Karpas-422 (cell line): ENCODE measurements around the gene CRHR1. TPM values are rescaled to one million over a fixed set of nuclear protein-coding genes. Genes with fewer than 3 reads are reported as not detected.

Source experiments
- DNase-seq: peaks from one replicate; pipeline ENCODE4 v3.0.0-alpha.2; 2015
- H2AFZ ChIP-seq: fragments of 200-600 bp; sonication (generic); 2 replicates; pipeline ENCODE4 v1.6.1; 2014; ENCODE audit warnings: antibody characterized with exemption, low read length, mixed read lengths
- H3K27ac ChIP-seq: fragments of 200-600 bp; sonication (generic); 2 replicates; pipeline ENCODE4 v1.5.1; 2014; ENCODE audit warnings: mild to moderate bottlenecking, low read length, moderate library complexity
- H3K27me3 ChIP-seq: fragments of 200-600 bp; sonication (generic); 2 replicates; pipeline ENCODE4 v1.6.1; 2014; ENCODE audit warnings: low read length, mixed read lengths
- H3K36me3 ChIP-seq: fragments of 200-600 bp; sonication (generic); 2 replicates; pipeline ENCODE4 v1.6.1; 2014; ENCODE audit warnings: low read length, mixed read lengths; ENCODE audit not compliant: insufficient read depth
- H3K4me1 ChIP-seq: fragments of 200-600 bp; sonication (generic); 2 replicates; pipeline ENCODE4 v1.6.1; 2014; ENCODE audit warnings: mild to moderate bottlenecking, low read length, mixed read lengths
- H3K4me2 ChIP-seq: fragments of 200-600 bp; sonication (generic); 2 replicates; pipeline ENCODE4 v1.6.1; 2014; ENCODE audit warnings: low read length, low read depth, mild to moderate bottlenecking; ENCODE audit not compliant: poor library complexity, severe bottlenecking
- H3K4me3 ChIP-seq: fragments of 200-600 bp; sonication (generic); 2 replicates; pipeline ENCODE4 v1.5.1; 2014; ENCODE audit warnings: mild to moderate bottlenecking, antibody characterized with exemption, low read length, mixed read lengths
- H3K79me2 ChIP-seq: fragments of 200-600 bp; sonication (generic); 2 replicates; pipeline ENCODE4 v1.6.1; 2014; ENCODE audit warnings: mild to moderate bottlenecking, low read length, mixed read lengths
- H3K9ac ChIP-seq: fragments of 200-600 bp; sonication (generic); 2 replicates; pipeline ENCODE4 v1.6.0; 2014; ENCODE audit warnings: low read length
- H3K9me2 ChIP-seq: fragments of 200-600 bp; sonication (generic), shearing (Covaris generic); replicated peaks from 2 replicates; pipeline ENCODE4 v1.6.0; 2014; ENCODE audit warnings: mild to moderate bottlenecking, low read length, moderate library complexity; ENCODE audit not compliant: insufficient read depth
- H3K9me3 ChIP-seq: fragments of 300-700, 200-600 bp; sonication (generic); 2 replicates; pipeline ENCODE4 v1.6.1; 2014; ENCODE audit warnings: low read length, mixed read lengths
- H4K20me1 ChIP-seq: fragments of 200-600 bp; sonication (generic); 2 replicates; pipeline ENCODE4 v1.6.1; 2014; ENCODE audit warnings: mild to moderate bottlenecking, antibody characterized with exemption, low read length, low read depth; ENCODE audit not compliant: insufficient read depth
- total RNA-seq: library from RNA; depleted of rRNA; stranded (reverse); fragments of >200 nt; shearing (Covaris generic); gene quantifications from 2 replicates; pipeline ENCODE4 v1.2.3, GENCODE V29; 2014; ENCODE audit warnings: low replicate concordance

The CRHR1 gene
- total RNA-seq, 1 experiment from 2014 or later: not detected

GRCh38 chr17:45849536-45849990 is 65.4 kb downstream of the CRHR1 start:
- Histone ChIP-seq H4K20me1 (no peaks in the 10 kb centered on the region), H3K9ac (no peak overlapping the region), H3K4me1 (no peaks in the 10 kb centered on the region), H3K4me3 (no peak overlapping the region), H3K9me3 (no peaks in the 10 kb centered on the region), H3K79me2 (no peaks in the 10 kb centered on the region), H3K36me3 (no peaks in the 10 kb centered on the region), H2AFZ (no peak overlapping the region), H3K27ac (no peak overlapping the region), H3K9me2 (no peaks in the 10 kb centered on the region), H3K4me2 (no peak overlapping the region), H3K27me3 (no peaks in the 10 kb centered on the region)
- DNase-seq: no peak

GRCh38 chr17:45850011-45850410 is 65.9 kb downstream of the CRHR1 start:
- H3K27me3 ChIP-seq: no peaks in the 10 kb centered on the region
- no peaks in the 10 kb centered on the region for H3K36me3 ChIP-seq
- H3K4me3 ChIP-seq: no peak overlapping the region
- H3K9me3 ChIP-seq: no peaks in the 10 kb centered on the region
- H3K4me1 ChIP-seq: no peaks in the 10 kb centered on the region
- DNase-seq: no peak
- no peak overlapping the region for H3K27ac ChIP-seq
- no peak overlapping the region for H3K9ac ChIP-seq
- no peaks in the 10 kb centered on the region for H3K79me2 ChIP-seq
- H3K9me2 ChIP-seq: no peaks in the 10 kb centered on the region
- no peak overlapping the region for H3K4me2 ChIP-seq
- H4K20me1 ChIP-seq: no peaks in the 10 kb centered on the region
- no peak overlapping the region for H2AFZ ChIP-seq

GRCh38 chr17:45850468-45850867 is 66.3 kb downstream of the CRHR1 start:
- Histone ChIP-seq H3K36me3 (no peaks in the 10 kb centered on the region), H3K9ac (no peak overlapping the region), H3K4me1 (no peaks in the 10 kb centered on the region), H3K4me3 (no peak overlapping the region), H4K20me1 (no peaks in the 10 kb centered on the region), H3K4me2 (no peak overlapping the region), H3K9me3 (no peaks in the 10 kb centered on the region), H2AFZ (no peak overlapping the region), H3K9me2 (no peaks in the 10 kb centered on the region), H3K27ac (no peak overlapping the region), H3K79me2 (no peaks in the 10 kb centered on the region), H3K27me3 (no peaks in the 10 kb centered on the region)
- DNase-seq: no peak

- H3K4me1 ChIP-seq: no peaks in the 10 kb centered on the region
- H3K79me2 ChIP-seq: no peaks in the 10 kb centered on the region
- no peaks in the 10 kb centered on the region for H3K36me3 ChIP-seq
- no peaks in the 10 kb centered on the region for H3K9me2 ChIP-seq
- H4K20me1 ChIP-seq: no peaks in the 10 kb centered on the region
- H3K27ac ChIP-seq: no peak overlapping the region
- no peak overlapping the region for H3K4me3 ChIP-seq
- no peak for DNase-seq
- no peak overlapping the region for H3K4me2 ChIP-seq
- no peaks in the 10 kb centered on the region for H3K27me3 ChIP-seq
- H3K9me3 ChIP-seq: no peaks in the 10 kb centered on the region
- H3K9ac ChIP-seq: no peak overlapping the region
- no peak overlapping the region for H2AFZ ChIP-seq
Measured at GRCh38 chr17:45851022-45851421, 66.9 kb downstream of the CRHR1 start.

GRCh38 chr17:45851464-45851863 is 67.3 kb downstream of the CRHR1 start:
- Histone ChIP-seq H3K4me2 (no peak overlapping the region), H3K27me3 (no peaks in the 10 kb centered on the region), H4K20me1 (no peaks in the 10 kb centered on the region), H3K36me3 (no peaks in the 10 kb centered on the region), H3K4me3 (no peak overlapping the region), H3K4me1 (no peaks in the 10 kb centered on the region), H3K9ac (no peak overlapping the region), H3K9me3 (no peaks in the 10 kb centered on the region), H2AFZ (no peak overlapping the region), H3K9me2 (no peaks in the 10 kb centered on the region), H3K27ac (no peak overlapping the region), H3K79me2 (no peaks in the 10 kb centered on the region)
- no peak for DNase-seq

- Histone ChIP-seq H3K27ac (no peak overlapping the region), H3K4me3 (no peak overlapping the region), H3K9me2 (no peaks in the 10 kb centered on the region), H2AFZ (no peak overlapping the region), H3K27me3 (no peaks in the 10 kb centered on the region), H3K4me2 (no peak overlapping the region), H3K36me3 (no peaks in the 10 kb centered on the region), H4K20me1 (no peaks in the 10 kb centered on the region), H3K79me2 (no peaks in the 10 kb centered on the region), H3K9ac (no peak overlapping the region), H3K4me1 (no peaks in the 10 kb centered on the region), H3K9me3 (no peaks in the 10 kb centered on the region)
- no peak for DNase-seq
Measured at GRCh38 chr17:45851873-45852272, 67.8 kb downstream of the CRHR1 start.

GRCh38 chr17:45852535-45853297 is 68.6 kb downstream of the CRHR1 start:
- Histone ChIP-seq H3K27me3 (no peaks in the 10 kb centered on the region), H3K4me1 (no peaks in the 10 kb centered on the region), H3K9ac (no peak overlapping the region), H3K79me2 (no peaks in the 10 kb centered on the region), H3K9me3 (no peaks in the 10 kb centered on the region), H3K27ac (no peak overlapping the region), H2AFZ (no peak overlapping the region), H4K20me1 (no peaks in the 10 kb centered on the region), H3K4me3 (no peak overlapping the region), H3K9me2 (no peaks in the 10 kb centered on the region), H3K36me3 (no peaks in the 10 kb centered on the region), H3K4me2 (no peak overlapping the region)
- peak; percentile 86 for DNase-seq

- no peaks in the 10 kb centered on the region for H3K27me3 ChIP-seq
- H3K9me2 ChIP-seq: no peaks in the 10 kb centered on the region
- DNase-seq: no peak
- H4K20me1 ChIP-seq: no peaks in the 10 kb centered on the region
- H3K9ac ChIP-seq: no peak overlapping the region
- no peaks in the 10 kb centered on the region for H3K79me2 ChIP-seq
- no peaks in the 10 kb centered on the region for H3K36me3 ChIP-seq
- H2AFZ ChIP-seq: no peak overlapping the region
- no peak overlapping the region for H3K27ac ChIP-seq
- H3K4me2 ChIP-seq: no peak overlapping the region
- no peak overlapping the region for H3K4me3 ChIP-seq
- H3K9me3 ChIP-seq: no peaks in the 10 kb centered on the region
- H3K4me1 ChIP-seq: no peaks in the 10 kb centered on the region
Measured at GRCh38 chr17:45854209-45854608, 70.1 kb downstream of the CRHR1 start.
